GM12872 (cell line): ENCODE data around the gene ARHGAP6.

ENCODE experiments used
- TF ChIP-seq, protein P1 (sequence below): IDR thresholded peaks from 3 replicates; pipeline ENCODE4 v1.5.1; 2011; ENCODE audit warnings: low read depth, mild to moderate bottlenecking, low read length, moderate library complexity; ENCODE audit not compliant: insufficient read depth

The ARHGAP6 gene

DNA sequence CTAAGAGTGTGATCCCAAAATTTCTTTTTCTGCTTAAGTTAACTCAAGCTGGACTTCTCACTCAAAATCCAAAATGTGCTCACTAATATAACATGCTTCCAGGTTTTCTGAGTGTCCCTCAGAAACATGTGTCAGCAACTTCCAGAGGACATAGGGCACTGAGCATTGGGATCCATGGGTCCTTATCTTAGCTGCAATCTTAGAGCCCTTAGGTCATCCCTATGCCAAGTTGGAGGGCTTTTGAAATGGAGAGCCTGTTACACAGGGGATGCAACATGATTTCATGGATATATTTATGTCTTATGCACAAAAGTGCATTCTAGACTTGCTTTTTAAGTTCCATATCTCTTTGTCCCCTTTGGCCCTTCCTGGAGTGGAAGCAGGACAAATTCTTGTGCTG lies 566.3 kb downstream of the ARHGAP6 start:
- TF ChIP-seq, protein P1, sequence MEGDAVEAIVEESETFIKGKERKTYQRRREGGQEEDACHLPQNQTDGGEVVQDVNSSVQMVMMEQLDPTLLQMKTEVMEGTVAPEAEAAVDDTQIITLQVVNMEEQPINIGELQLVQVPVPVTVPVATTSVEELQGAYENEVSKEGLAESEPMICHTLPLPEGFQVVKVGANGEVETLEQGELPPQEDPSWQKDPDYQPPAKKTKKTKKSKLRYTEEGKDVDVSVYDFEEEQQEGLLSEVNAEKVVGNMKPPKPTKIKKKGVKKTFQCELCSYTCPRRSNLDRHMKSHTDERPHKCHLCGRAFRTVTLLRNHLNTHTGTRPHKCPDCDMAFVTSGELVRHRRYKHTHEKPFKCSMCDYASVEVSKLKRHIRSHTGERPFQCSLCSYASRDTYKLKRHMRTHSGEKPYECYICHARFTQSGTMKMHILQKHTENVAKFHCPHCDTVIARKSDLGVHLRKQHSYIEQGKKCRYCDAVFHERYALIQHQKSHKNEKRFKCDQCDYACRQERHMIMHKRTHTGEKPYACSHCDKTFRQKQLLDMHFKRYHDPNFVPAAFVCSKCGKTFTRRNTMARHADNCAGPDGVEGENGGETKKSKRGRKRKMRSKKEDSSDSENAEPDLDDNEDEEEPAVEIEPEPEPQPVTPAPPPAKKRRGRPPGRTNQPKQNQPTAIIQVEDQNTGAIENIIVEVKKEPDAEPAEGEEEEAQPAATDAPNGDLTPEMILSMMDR: no peak

DNA sequence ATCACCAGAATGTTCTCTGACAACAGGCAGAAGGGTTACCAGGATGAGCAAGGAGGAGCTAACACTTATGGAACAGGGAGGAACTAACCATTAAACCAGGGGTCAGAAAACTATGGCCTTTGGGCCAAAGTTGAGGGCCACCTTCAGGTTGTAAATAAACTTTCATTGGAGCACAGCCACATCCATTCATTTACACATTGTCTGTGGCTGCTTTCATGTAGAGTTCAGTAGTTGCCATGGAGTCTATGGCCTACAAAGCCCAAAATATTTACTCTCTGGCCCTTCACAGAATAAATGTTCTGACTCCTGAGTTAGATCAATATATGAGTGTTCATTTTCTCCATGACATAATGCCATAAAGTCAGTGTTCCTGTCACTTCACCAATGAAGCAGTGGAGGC lies 567.8 kb downstream of the ARHGAP6 start:
- TF ChIP-seq, protein P1: no peak

DNA sequence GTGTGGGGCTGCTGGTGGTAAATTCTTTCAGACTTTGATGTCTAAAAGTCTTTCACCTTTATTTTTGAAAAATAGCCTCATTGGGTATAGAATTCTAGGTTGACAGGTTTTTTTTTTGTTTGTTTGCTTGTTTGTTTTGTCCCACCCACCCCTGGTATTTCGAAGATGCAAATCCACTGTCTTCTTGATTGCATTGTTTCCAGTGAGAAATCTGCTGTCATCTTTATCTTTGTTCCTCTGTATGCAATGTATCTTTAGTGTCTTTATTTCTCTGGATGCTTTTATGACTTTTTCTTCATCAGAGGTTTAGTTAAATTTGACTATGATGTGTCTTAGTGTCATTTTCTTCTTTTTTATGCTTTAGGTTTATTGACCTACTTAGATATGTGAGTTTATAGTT lies 575.9 kb downstream of the ARHGAP6 start:
- TF ChIP-seq, protein P1: no peak
